A549 (cell line): ENCODE measurements around the gene HDAC5. TPM values are rescaled to one million over a fixed set of nuclear protein-coding genes. Genes with fewer than 3 reads are reported as not detected.

ENCODE experiments used
- ATOH8 ChIP-seq: fragments of 250-450 bp; sonication (Bioruptor Pico); IDR thresholded peaks from 2 replicates; pipeline ENCODE4 v1.5.0; 2020; ENCODE audit warnings: low read depth, mild to moderate bottlenecking, moderate library complexity
- BCL3 ChIP-seq: fragments of >200 bp; sonication (Bioruptor Twin); formaldehyde crosslinking; IDR thresholded peaks from 3 replicates; pipeline ENCODE4 v1.6.1; 2016
- BHLHE40 ChIP-seq: IDR thresholded peaks from 2 replicates; pipeline ENCODE4 v1.6.1; 2012; ENCODE audit warnings: low read depth, low read length, inconsistent platforms
- CTCF ChIP-seq: fragments of >200 bp; sonication (Bioruptor Twin); formaldehyde crosslinking; IDR thresholded peaks from 3 replicates; pipeline ENCODE4 v1.5.1; 2016
- EHF ChIP-seq: fragments of 250-450 bp; sonication (Bioruptor Pico); IDR thresholded peaks from 2 replicates; pipeline ENCODE4 v1.5.0; 2020; ENCODE audit warnings: mild to moderate bottlenecking
- EHMT2 ChIP-seq: fragments of 200-600 bp; sonication (generic); IDR thresholded peaks from 2 replicates; pipeline ENCODE4 v1.6.1; 2016; ENCODE audit warnings: antibody characterized with exemption, low read depth, mild to moderate bottlenecking, moderate library complexity
- ELK1 ChIP-seq: fragments of 150-350 bp; IDR thresholded peaks from 2 replicates; pipeline ENCODE4 v1.6.1; 2014; ENCODE audit warnings: low read depth, mild to moderate bottlenecking, low read length
- HDAC2 ChIP-seq: fragments of 200-600 bp; sonication (generic); IDR thresholded peaks from 2 replicates; pipeline ENCODE4 v1.6.1; 2016
- HMGXB4 ChIP-seq: fragments of 250-450 bp; sonication (Bioruptor Pico); IDR thresholded peaks from 2 replicates; pipeline ENCODE4 v1.5.0; 2021; ENCODE audit warnings: mild to moderate bottlenecking, moderate library complexity, borderline replicate concordance
- HOXA7 ChIP-seq: fragments of 250-450 bp; sonication (Bioruptor Pico); IDR thresholded peaks from 2 replicates; pipeline ENCODE4 v1.5.0; 2020; ENCODE audit warnings: mild to moderate bottlenecking, moderate library complexity
- KDM1A ChIP-seq: fragments of 200-600 bp; sonication (generic); IDR thresholded peaks from 2 replicates; pipeline ENCODE4 v1.6.1; 2016; ENCODE audit warnings: low read depth, mild to moderate bottlenecking
- KDM5A ChIP-seq: fragments of 200-600 bp; sonication (generic); IDR thresholded peaks from 2 replicates; pipeline ENCODE4 v1.6.1; 2016; ENCODE audit warnings: antibody characterized with exemption, mild to moderate bottlenecking
- MAFK ChIP-seq: fragments of 450-650 bp; IDR thresholded peaks from 2 replicates; pipeline ENCODE4 v1.6.1; 2014; ENCODE audit not compliant: partially characterized antibody
- MAX ChIP-seq: IDR thresholded peaks from 2 replicates; pipeline ENCODE4 v1.6.1; 2012
- MAZ ChIP-seq: fragments of 150-350 bp; IDR thresholded peaks from 2 replicates; pipeline ENCODE4 v1.6.1; 2014; ENCODE audit warnings: antibody characterized with exemption, low read depth, low read length, borderline replicate concordance
- NR3C1 ChIP-seq: fragments of >200 bp; sonication (Bioruptor Twin); formaldehyde crosslinking; IDR thresholded peaks from 3 replicates; pipeline ENCODE4 v1.6.1; 2017
- PBX3 ChIP-seq: IDR thresholded peaks from 2 replicates; pipeline ENCODE4 v1.6.1; 2012
- RAD21 ChIP-seq, 2 experiments: fragments of >200 bp in 1 of 2; sonication (Bioruptor Twin) in 1 of 2; formaldehyde crosslinking in 1 of 2; IDR thresholded peaks in 1 of 2; conservative IDR thresholded peaks in 1 of 2; 2 replicates in 1 of 2; 3 replicates in 1 of 2; pipeline ENCODE4 v1.6.1; 2012 to 2018; ENCODE audit warnings: inconsistent platforms in 1 of 2
- TFCP2L1 ChIP-seq: fragments of 250-450 bp; sonication (Bioruptor Pico); IDR thresholded peaks from 2 replicates; pipeline ENCODE4 v1.5.0; 2021; ENCODE audit warnings: mild to moderate bottlenecking
- USF2 ChIP-seq: fragments of 450-650 bp; IDR thresholded peaks from 2 replicates; pipeline ENCODE4 v1.6.1; 2014; ENCODE audit warnings: antibody characterized with exemption
- ZC3H11A ChIP-seq: fragments of 450-650 bp; IDR thresholded peaks from 2 replicates; pipeline ENCODE4 v1.6.1; 2014; ENCODE audit warnings: antibody characterized with exemption, mild to moderate bottlenecking
- ZFP36 ChIP-seq: fragments of 450-650 bp; IDR thresholded peaks from 2 replicates; pipeline ENCODE4 v1.6.1; 2014; ENCODE audit warnings: borderline replicate concordance; ENCODE audit not compliant: partially characterized antibody
- polyA plus RNA-seq, 4 experiments: library from polyadenylated mRNA; depleted of rRNA in 3 of 4; stranded (reverse); fragments of >200 nt; fragmentation: RNase III in 1 of 4; extraction: RNeasy Plus Mini Kit Qiagen cat#74134 plus additional on column Dnase treatment in 1 of 4; gene quantifications; 2 replicates in 3 of 4; 3 replicates in 1 of 4; pipeline ENCODE4 v1.2.3, GENCODE V29; 2011 to 2017

HDAC5 gene
- polyA plus RNA-seq, 2 of the 4 experiments (the other 2 are of a cell fraction) = 3.1 to 7.1 TPM

GRCh38 chr17:44086364-44087311, 36.8 kb downstream of the HDAC5 start (continued):
- TF ChIP-seq USF2 (no peak), ZFP36 (no peak), HMGXB4 (CRISPR knock-in tag) (no peak), MAX (peak; percentile 61; the same call in 1 of the 2 replicates), BCL3 (no peak), MAZ (0 out of 2 replicates have a peak, but pooled peaks have one; percentile 43), KDM1A (no peak), ELK1 (no peak), EHF (no peak), HOXA7 (CRISPR knock-in tag) (no peak), KDM5A (no peak), EHMT2 (no peak), TFCP2L1 (CRISPR knock-in tag) (no peak), BHLHE40 (peak; percentile 71; the same call in 1 of the 2 replicates), RAD21 (conservative IDR thresholded peaks at IDR 0.05 in 1 of 2, IDR thresholded peaks at IDR 0.05 in 1 of 2) (peak in 1 of 2 experiments; percentile 49; a peak in 3 of 5 replicates), MAFK (no peak), HDAC2 (no peak), PBX3 (no peak), CTCF (no peak), NR3C1 (no peak), ZC3H11A (no peak), ATOH8 (no peak)
- TF ChIP-seq, all 56 proteins: peak for 10
